SH-SY5Y (cell line): Measurements from ENCODE around the gene EFCAB6.

Experiments used
- GATA2 ChIP-seq: IDR thresholded peaks from 2 replicates; pipeline ENCODE4 v1.6.1; 2011; ENCODE audit warnings: mild to moderate bottlenecking, low read depth, low read length
- GATA3 ChIP-seq: IDR thresholded peaks from 2 replicates; pipeline ENCODE4 v1.6.1; 2011; ENCODE audit warnings: low read depth, mild to moderate bottlenecking, low read length, moderate library complexity

DNA sequence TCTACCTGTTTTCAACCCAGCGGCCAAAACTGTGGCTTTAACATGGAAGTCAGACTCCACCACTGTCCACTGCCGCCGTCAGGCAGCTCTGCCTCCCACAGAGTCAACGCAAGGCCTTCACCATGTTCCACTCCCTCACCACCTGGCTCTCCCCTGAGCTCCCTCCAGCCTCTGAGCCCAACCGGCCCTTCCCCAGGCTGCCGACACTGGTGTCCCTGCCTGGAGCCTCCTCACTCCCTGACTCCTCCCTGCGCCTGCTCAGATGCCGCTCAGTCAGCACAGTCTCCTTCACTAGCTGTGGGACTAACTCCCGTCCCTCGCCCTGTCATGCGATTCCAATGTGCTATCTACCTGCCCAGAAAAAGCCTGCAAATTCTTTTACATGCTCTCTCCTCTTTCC, 33.9 kb upstream of the EFCAB6 start:
- TF ChIP-seq GATA2 (no peak), GATA3 (no peak)
